BE2C (cell line): Measurements from ENCODE around the gene ACOT7.
"Not testable (repeated sequence)": the region's sequence is repeated elsewhere in the genome, so short reads cannot be mapped to it uniquely, and the experiment has no call there.

Experiments used
- DNase-seq: peaks from one replicate; pipeline ENCODE4 v3.0.0-alpha.2; 2020
- H3K27me3 ChIP-seq: fragments of 250-450 bp; sonication (Bioruptor Pico); 2 replicates; pipeline ENCODE4 v1.5.1; 2020; ENCODE audit warnings: mild to moderate bottlenecking
- H3K36me3 ChIP-seq: fragments of 250-450 bp; sonication (Bioruptor Pico); 2 replicates; pipeline ENCODE4 v1.5.1; 2020; ENCODE audit warnings: mild to moderate bottlenecking
- H3K4me1 ChIP-seq: fragments of 250-450 bp; sonication (Bioruptor Pico); 2 replicates; pipeline ENCODE4 v1.5.1; 2020
- H3K4me3 ChIP-seq: 2 replicates; pipeline ENCODE4 v1.5.1; 2011; ENCODE audit warnings: low read depth, low read length
- H3K9me3 ChIP-seq: fragments of 250-450 bp; sonication (Bioruptor Pico); 2 replicates; pipeline ENCODE4 v1.5.1; 2020
- TF ChIP-seq, protein P1 (sequence below): IDR thresholded peaks from 2 replicates; pipeline ENCODE4 v1.5.1; 2012; ENCODE audit warnings: mild to moderate bottlenecking, low read depth, low read length

The ACOT7 gene

DNA sequence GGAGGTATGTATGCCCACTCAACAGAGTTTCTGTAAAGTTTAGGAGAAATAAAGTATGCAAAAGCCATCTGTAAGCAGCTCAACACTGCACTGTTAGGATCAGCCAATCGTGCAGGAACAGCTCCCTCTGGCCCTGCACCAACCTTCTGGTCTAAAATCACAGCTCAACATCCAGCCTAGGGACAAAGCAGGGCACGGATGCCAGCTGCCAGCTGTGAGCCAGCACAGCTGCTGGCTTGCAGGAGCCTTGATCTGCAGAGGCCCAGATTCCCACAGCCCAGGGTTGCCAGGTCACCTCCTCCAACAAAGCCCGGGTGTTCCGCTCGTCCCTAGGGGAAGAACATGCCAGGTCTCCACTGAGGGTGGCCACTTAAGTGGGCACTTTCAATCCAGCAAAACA is 8.6 kb downstream of the ACOT7 start:
- DNase-seq, result peak; percentile 35

DNA sequence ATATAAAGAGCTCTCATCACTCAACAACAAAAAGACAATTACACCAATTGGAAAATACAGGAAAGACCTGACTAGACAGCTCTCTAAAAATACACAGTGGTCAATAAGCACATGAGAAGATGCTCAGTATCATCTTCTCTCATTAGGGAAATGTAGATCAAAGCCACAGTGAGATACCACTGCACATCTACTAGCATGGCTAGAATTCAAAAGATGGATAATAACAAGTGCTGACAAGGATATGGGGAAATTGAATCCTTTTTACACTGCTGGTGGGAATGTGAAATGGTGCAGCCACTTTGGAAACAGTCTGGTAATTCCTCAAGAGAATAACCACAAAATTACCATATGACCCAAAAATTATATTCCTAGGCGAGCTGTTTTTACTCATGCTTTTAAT is 9.4 kb downstream of the ACOT7 start:
- H3K36me3 ChIP-seq, result no peaks in the 10 kb centered on the region
- H3K4me1 ChIP-seq, result no peaks in the 10 kb centered on the region
- no peak overlapping the region for H3K4me3 ChIP-seq
- DNase-seq, result no peak
- TF ChIP-seq, protein P1, sequence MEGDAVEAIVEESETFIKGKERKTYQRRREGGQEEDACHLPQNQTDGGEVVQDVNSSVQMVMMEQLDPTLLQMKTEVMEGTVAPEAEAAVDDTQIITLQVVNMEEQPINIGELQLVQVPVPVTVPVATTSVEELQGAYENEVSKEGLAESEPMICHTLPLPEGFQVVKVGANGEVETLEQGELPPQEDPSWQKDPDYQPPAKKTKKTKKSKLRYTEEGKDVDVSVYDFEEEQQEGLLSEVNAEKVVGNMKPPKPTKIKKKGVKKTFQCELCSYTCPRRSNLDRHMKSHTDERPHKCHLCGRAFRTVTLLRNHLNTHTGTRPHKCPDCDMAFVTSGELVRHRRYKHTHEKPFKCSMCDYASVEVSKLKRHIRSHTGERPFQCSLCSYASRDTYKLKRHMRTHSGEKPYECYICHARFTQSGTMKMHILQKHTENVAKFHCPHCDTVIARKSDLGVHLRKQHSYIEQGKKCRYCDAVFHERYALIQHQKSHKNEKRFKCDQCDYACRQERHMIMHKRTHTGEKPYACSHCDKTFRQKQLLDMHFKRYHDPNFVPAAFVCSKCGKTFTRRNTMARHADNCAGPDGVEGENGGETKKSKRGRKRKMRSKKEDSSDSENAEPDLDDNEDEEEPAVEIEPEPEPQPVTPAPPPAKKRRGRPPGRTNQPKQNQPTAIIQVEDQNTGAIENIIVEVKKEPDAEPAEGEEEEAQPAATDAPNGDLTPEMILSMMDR, result no peak
- no peaks in the 10 kb centered on the region for H3K9me3 ChIP-seq
- H3K27me3 ChIP-seq, result no peaks in the 10 kb centered on the region

More for the DNA sequence above, 8.6 kb downstream of the ACOT7 start:
- H3K36me3 ChIP-seq, result no peaks in the 10 kb centered on the region
- no peaks in the 10 kb centered on the region for H3K4me1 ChIP-seq
- no peaks in the 10 kb centered on the region for H3K27me3 ChIP-seq
- H3K4me3 ChIP-seq, result peak overlapping the region; percentile 42
- TF ChIP-seq, protein P1, result no peak
- H3K9me3 ChIP-seq, result no peaks in the 10 kb centered on the region

DNA sequence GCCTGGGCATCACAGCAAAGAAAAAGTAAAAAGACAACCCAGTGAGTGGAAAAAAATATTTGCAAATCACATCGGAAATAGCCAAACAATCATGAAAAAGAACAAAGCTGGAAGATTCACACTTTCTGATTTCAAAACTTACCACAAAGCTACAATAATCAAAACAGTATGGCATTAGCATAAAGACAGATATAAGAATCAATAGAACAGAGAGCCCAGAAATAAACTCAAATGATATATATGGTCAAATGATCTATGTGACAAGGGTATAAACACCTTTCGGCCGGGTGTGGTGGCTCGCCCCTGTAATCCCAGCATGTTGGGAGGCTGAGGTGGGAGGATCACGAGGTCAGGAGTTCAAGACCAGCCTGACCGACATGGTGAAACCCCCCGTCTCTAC is 13.5 kb downstream of the ACOT7 start:
- TF ChIP-seq, protein P1, result no peak
- Histone ChIP-seq H3K9me3 (no peaks in the 10 kb centered on the region), H3K4me1 (no peaks in the 10 kb centered on the region; the same call in 1 of the 2 replicates), H3K4me3 (no peak overlapping the region), H3K27me3 (no peaks in the 10 kb centered on the region), H3K36me3 (no peaks in the 10 kb centered on the region)
- DNase-seq, result no peak

DNA sequence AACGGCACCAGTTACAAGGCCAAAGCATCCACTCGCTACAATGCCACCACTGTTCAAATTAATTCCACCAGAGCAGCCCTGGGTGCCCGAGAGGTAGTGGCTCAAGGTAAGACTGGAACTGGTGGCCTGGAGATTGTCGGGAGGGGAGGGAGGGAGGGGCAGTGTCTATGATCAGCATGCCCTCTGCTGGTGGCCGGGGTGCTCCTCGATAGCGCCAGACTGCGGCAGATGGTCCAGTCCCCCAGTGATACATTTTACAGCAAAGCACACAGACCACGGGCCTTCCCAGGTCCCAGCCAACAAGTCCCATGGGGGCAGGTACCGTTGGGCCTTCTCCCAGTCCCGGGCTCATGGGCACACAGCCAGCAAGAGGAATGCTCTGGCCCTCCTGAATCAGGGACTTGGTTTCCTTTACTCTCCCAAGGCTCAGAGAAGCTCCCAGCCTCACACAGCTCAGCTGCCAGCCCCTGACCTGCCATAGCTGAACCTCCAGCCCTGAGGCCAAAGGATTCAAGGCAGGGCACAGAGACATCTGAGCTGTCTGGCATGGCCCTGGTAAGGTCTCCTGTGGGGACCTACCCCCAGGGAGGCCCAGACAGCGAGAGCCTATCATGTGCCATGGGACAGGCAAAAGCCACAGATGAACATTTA is 15.3 kb downstream of the ACOT7 start:
- no peak overlapping the region for H3K4me3 ChIP-seq
- no peaks in the 10 kb centered on the region for H3K9me3 ChIP-seq
- H3K27me3 ChIP-seq, result no peaks in the 10 kb centered on the region
- TF ChIP-seq, protein P1, result peak; percentile 51
- no peaks in the 10 kb centered on the region; the same call in 1 of the 2 replicates for H3K4me1 ChIP-seq
- no peaks in the 10 kb centered on the region for H3K36me3 ChIP-seq
- peak; percentile 72 for DNase-seq

DNA sequence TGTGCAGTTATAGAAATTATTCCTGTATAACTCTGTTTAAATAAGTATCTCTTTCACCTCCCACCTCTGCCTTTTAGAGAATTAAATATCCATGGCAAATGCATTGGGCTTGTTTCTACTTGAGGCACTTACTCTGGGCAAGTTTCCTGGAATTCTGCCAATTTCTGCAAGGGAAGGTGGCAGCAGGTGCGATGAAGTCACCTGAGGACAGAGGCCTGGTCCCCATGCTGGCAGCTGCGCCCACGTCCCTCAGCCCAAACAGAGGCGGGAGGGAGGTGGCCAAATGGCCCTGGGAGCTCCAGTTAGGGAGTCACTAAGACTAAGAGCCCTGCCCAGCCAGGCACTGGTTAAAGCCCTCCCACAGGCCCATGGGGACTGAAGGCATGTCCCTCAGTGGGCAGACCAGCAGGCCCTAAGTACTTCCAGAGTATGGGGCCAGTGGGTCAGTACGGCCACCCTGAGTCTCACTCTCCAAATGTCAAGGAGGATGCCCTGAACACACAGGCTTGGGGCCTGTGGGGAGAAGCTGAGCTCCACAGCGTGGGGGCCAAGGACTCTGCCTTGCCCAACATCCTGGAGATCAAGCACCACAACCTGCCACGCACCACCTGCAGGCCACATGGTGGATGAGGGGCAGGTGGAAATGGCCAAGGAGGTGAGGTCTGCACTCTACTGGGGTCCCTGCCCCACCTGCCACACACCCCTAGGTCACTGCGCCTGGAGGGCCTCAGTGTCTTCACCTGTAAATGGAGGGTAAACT is 19.4 kb downstream of the ACOT7 start:
- Histone ChIP-seq H3K36me3 (no peaks in the 10 kb centered on the region), H3K4me3 (no peak overlapping the region), H3K27me3 (no peaks in the 10 kb centered on the region), H3K4me1 (no peaks in the 10 kb centered on the region; the same call in 1 of the 2 replicates), H3K9me3 (no peaks in the 10 kb centered on the region)
- no peak for DNase-seq
- TF ChIP-seq, protein P1, result no peak

DNA sequence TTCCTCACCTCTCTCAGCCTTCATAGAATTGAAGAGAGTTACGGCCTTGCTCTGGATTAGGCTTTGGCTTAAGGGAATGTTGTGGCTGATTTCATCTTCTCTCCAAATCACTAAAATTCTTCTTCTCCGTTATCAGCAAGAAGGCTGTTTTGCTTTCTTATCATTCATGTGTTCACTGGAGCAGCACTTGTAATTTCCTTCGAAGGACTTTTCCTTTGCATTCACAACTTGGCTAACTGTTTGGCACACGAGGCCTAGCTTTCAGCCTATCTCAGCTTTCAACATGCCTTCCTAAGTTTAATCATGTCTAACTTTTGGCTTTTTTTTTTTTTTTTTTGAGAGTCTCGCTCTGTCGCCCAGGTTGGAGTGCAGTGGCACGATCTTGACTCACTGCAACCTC is 21.3 kb downstream of the ACOT7 start:
- not testable (repeated sequence) for H3K36me3 ChIP-seq, H3K27me3 ChIP-seq, DNase-seq, H3K4me3 ChIP-seq, H3K4me1 ChIP-seq, H3K9me3 ChIP-seq
